ENCODE results near the gene CIB4. TPM values are rescaled to one million over a fixed set of nuclear protein-coding genes. Genes with fewer than 3 reads are reported as not detected.

CIB4 gene
- total and polyA plus RNA-seq, 2 of the 4 experiments (the other 2 are of a cell fraction): not detected

DNA sequence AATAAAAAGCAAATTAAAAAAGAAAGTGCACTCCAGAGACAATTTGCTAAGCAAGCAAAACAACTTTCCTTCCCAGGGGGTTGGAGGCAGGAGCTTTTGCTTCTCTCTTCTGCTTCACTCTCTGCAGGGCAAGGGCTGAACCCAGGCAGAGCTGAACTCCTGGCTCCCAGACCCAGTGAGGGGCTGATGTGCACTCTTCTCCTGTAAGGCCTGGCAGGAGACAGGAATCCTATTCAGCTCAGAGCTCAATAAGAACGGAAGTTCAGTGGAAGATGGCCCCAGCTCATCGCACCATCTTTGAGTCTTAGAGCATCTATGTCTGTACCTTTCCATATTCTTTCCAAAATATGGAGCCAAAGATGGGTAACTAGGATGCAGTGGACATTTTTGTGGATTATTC lies 29.1 kb downstream of the CIB4 start:
- Histone ChIP-seq H2AK5ac (ENCODE audit: low read depth, low read length) (no peak overlapping the region), H3K4me1 (ENCODE audit: control insufficient read depth, insufficient read depth, low read length) (peaks cover 2% of the 10 kb centered on the region; the same call in 1 of the 2 replicates), H2BK5ac (ENCODE audit: low read depth, low read length, poor library complexity, severe bottlenecking) (no peak overlapping the region), H3K9ac (ENCODE audit: low read depth, low read length) (no peak overlapping the region), H3K27ac (ENCODE audit: insufficient read depth, low read length) (no peak overlapping the region), H3K9me3 (ENCODE audit: control insufficient read depth, insufficient read depth, low read length) (no peaks in the 10 kb centered on the region), H4K8ac (ENCODE audit: low read depth in 2 of 2, low read length in 2 of 2) (no peak overlapping the region), H3K27me3 (ENCODE audit: control insufficient read depth, insufficient read depth, low read length) (peaks cover 87% of the 10 kb centered on the region), H4K91ac (ENCODE audit: insufficient read depth, low read depth, low read length) (no peak overlapping the region), H3K4me3 (ENCODE audit: insufficient read depth, low read depth, low read length) (no peak overlapping the region), H2BK120ac (ENCODE audit: low read depth, low read length) (no peak overlapping the region), H2AFZ (replicated peaks; ENCODE audit: low read length, poor library complexity) (no peak overlapping the region), H2AK9ac (replicated peaks; ENCODE audit: low read depth, low read length, poor library complexity) (no peak overlapping the region), H3K56ac (ENCODE audit: extremely low read depth, insufficient read depth, low read length) (no peak overlapping the region), H3K4me2 (ENCODE audit: low read depth, low read length) (no peak overlapping the region), H3K23ac (ENCODE audit: low read depth, low read length) (no peak overlapping the region), H3K14ac (replicated peaks; ENCODE audit: low read depth, low read length) (no peak overlapping the region), H3K36me3 (ENCODE audit: control insufficient read depth, insufficient read depth, low read length) (no peaks in the 10 kb centered on the region), H3K9me1 (ENCODE audit: insufficient read depth, low read length) (no peaks in the 10 kb centered on the region), H4K5ac (ENCODE audit: low read depth, low read length) (no peak overlapping the region), H3K18ac (ENCODE audit: low read depth, low read length) (no peak overlapping the region), H3K4ac (ENCODE audit: low read depth, low read length) (no peak overlapping the region), H3K79me1 (ENCODE audit: low read depth in 1 of 2, low read length in 2 of 2) (no peaks in the 10 kb centered on the region), H4K20me1 (ENCODE audit: insufficient read depth, low read length) (no peaks in the 10 kb centered on the region), H2BK20ac (ENCODE audit: low read depth, low read length) (no peak overlapping the region), H2BK15ac (ENCODE audit: low read depth, low read length) (no peak overlapping the region)
- ChIA-PET CTCF (interaction anchor here (1.1 kb wide), 1 partner anchor 134 kb away, joined by 3 read pairs; no protein-coding TSS in a partner anchor), POLR2A (ENCODE audit: unreplicated experiment) (no interaction called here)
- intact Hi-C loops (cut with micrococcal nuclease) (no loop called here), in situ Hi-C loops (cut with MboI; ENCODE audit: low sequenced_read_pairs) (no loop called here), dilution Hi-C loops (cut with HindIII; ENCODE audit: low sequenced_read_pairs, unreplicated experiment) (no loop called here)
- no peak for ATAC-seq (ENCODE audit: low read depth)
- no CpG with 5 or more reads among the region's 2 CpGs for WGBS, 2 experiments (ENCODE audit: extremely low coverage in 2 of 2, insufficient read length in 1 of 2)
- no peak for DNase-seq
- no TSS peak for BruUV-seq (replicated peaks)
- TF ChIP-seq, protein P1, sequence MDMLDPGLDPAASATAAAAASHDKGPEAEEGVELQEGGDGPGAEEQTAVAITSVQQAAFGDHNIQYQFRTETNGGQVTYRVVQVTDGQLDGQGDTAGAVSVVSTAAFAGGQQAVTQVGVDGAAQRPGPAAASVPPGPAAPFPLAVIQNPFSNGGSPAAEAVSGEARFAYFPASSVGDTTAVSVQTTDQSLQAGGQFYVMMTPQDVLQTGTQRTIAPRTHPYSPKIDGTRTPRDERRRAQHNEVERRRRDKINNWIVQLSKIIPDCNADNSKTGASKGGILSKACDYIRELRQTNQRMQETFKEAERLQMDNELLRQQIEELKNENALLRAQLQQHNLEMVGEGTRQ (IDR thresholded peaks at IDR 0.05; ENCODE audit: low read depth, low read length): no peak
- TF ChIP-seq MAZ (IDR thresholded peaks at IDR 0.05; ENCODE audit: borderline replicate concordance, low read depth, low read length): no peak
- TF ChIP-seq NFE2L2 (IDR thresholded peaks at IDR 0.05; ENCODE audit: low read depth, low read length): no peak
- TF ChIP-seq, protein P2, sequence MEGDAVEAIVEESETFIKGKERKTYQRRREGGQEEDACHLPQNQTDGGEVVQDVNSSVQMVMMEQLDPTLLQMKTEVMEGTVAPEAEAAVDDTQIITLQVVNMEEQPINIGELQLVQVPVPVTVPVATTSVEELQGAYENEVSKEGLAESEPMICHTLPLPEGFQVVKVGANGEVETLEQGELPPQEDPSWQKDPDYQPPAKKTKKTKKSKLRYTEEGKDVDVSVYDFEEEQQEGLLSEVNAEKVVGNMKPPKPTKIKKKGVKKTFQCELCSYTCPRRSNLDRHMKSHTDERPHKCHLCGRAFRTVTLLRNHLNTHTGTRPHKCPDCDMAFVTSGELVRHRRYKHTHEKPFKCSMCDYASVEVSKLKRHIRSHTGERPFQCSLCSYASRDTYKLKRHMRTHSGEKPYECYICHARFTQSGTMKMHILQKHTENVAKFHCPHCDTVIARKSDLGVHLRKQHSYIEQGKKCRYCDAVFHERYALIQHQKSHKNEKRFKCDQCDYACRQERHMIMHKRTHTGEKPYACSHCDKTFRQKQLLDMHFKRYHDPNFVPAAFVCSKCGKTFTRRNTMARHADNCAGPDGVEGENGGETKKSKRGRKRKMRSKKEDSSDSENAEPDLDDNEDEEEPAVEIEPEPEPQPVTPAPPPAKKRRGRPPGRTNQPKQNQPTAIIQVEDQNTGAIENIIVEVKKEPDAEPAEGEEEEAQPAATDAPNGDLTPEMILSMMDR (conservative IDR thresholded peaks at IDR 0.05; ENCODE audit: low read depth, low read length): no peak
- TF ChIP-seq BHLHE40 (IDR thresholded peaks at IDR 0.05; ENCODE audit: low read depth, low read length): no peak
- no peak for TF ChIP-seq SMC3 (IDR thresholded peaks at IDR 0.05; ENCODE audit: low read depth, low read length)
- TF ChIP-seq RCOR1 (IDR thresholded peaks at IDR 0.05; ENCODE audit: insufficient replicate concordance, low read length): no peak
- TF ChIP-seq, protein P3, sequence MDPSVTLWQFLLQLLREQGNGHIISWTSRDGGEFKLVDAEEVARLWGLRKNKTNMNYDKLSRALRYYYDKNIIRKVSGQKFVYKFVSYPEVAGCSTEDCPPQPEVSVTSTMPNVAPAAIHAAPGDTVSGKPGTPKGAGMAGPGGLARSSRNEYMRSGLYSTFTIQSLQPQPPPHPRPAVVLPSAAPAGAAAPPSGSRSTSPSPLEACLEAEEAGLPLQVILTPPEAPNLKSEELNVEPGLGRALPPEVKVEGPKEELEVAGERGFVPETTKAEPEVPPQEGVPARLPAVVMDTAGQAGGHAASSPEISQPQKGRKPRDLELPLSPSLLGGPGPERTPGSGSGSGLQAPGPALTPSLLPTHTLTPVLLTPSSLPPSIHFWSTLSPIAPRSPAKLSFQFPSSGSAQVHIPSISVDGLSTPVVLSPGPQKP (IDR thresholded peaks at IDR 0.05; ENCODE audit: borderline replicate concordance, low read depth, low read length): no peak
- no peak for TF ChIP-seq CHD1 (IDR thresholded peaks at IDR 0.05; ENCODE audit: low read depth, low read length)
- TF ChIP-seq RFX5 (IDR thresholded peaks at IDR 0.05; ENCODE audit: low read depth, low read length): no peak

Data from IMR-90 (cell line).